ENCODE data around the gene FSTL1.

DNA sequence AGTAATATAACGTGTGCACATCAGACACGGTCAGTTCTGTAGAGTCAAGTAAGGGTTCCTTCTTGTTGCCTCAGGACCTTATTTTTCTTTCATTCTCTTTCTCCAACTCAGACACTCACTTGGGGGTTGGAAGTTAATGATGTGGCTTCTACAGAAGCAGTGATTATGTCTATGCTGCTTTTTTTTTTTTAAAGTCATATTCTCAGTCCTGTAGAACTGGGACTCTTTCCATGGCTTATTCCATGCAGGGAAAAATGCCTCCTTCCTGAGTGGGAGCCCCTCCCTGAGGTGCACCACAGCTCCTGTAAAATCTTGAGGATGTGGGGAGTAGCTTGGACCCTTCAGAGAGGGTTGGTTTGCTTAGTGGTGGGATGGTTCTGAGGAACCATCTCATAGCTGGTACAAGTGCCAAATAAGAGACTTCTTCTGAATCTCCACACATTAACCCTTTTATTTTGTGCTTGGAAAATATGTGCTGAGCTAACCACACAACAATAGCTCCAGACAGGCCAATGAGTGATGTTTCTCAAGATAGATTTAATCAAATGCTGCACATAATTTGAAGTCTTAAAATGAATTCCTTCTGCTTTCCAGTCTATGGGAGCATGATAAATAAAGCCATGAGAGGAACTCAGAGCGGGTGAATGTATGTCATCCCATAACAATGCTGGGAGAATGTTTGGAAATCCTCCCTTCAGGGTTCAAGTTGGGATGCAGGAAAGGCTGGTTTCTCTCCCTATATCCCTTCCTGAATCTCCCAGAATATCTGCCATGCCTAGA is 23.3 kb upstream of the FSTL1 start:
- TF ChIP-seq EZH2 (IDR thresholded peaks at IDR 0.05) = no peak
- TF ChIP-seq CTCF (IDR thresholded peaks at IDR 0.05 in 2 of 3, conservative IDR thresholded peaks at IDR 0.05 in 1 of 3; ENCODE audit: borderline replicate concordance in 1 of 3, insufficient read depth in 1 of 3, low read depth in 2 of 3, low read length in 2 of 3) = no peak
- no peak for TF ChIP-seq TCF7L2 (IDR thresholded peaks at IDR 0.05; ENCODE audit: borderline replicate concordance, extremely low read depth, insufficient read depth, insufficient read length)
- TF ChIP-seq, protein P1, sequence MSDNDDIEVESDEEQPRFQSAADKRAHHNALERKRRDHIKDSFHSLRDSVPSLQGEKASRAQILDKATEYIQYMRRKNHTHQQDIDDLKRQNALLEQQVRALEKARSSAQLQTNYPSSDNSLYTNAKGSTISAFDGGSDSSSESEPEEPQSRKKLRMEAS (IDR thresholded peaks at IDR 0.05) = no peak
- no peak for TF ChIP-seq POLR2A (IDR thresholded peaks at IDR 0.05; ENCODE audit: borderline replicate concordance, extremely low read depth, insufficient read depth, insufficient read length)

Measured in HCT116 (cell line).